Pons (tissue), 1 donor: Measurements from ENCODE around the gene TENT5C.
"Not testable (repeated sequence)": the region's sequence is repeated elsewhere in the genome, so short reads cannot be mapped to it uniquely, and the experiment has no call there.

Experiments used
- DNase-seq: peaks from one replicate; pipeline ENCODE4 v3.0.0-alpha.2; 2016; ENCODE audit warnings: low spot score

Gene TENT5C

DNA sequence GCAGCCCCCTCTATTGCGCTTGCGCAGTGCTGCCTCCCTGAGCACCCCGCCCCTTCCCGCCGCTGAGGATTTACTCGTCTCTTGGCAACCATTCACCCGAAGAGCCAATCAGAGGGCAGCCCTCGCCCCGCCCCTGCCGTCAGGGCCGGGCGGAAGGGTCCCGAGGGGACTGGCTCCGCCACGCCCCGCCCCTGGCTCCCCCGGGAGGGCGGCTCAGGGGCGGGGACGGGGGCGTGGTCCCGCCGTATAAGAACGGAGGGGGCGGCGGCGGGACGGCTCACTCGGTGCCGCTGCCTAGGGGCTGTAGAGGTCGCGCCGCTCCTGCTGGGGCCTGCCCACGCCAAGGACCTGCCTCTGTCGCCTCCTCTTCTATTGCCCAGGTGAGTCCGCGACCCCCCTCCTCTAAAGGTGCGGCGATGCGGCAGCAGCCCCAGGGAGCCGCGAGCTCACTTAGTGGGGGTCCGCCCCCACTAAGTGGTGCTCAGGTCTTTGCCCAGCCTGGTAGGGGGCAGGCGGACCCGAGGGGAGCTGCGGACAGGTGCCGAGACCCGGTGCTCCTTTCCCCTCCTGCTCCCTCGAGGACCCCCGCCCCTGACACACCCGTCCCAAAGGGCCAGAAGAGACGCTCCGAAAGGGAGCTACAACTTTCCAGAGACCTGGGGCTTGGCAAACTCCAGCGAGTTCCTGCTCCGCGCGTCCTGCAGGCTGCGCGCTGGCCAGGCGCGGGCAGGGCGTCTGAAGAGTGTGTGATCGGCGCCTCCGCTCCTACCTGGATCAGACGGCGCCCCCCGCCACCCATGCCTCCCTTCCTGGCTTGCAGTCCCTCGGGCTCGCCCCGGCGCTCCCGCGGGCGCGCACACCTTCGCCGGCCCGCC, at the start of gene TENT5C:
TENT5C (plus strand) TSS at position 275 of the 875 bp plus-strand sequence. CDS start 16,821 bp downstream, outside the sequence.
- peak; percentile 97 for DNase-seq

GRCh38 chr1:117556341-117556740, 49.5 kb upstream of the TENT5C start:
- no peak for DNase-seq

DNA sequence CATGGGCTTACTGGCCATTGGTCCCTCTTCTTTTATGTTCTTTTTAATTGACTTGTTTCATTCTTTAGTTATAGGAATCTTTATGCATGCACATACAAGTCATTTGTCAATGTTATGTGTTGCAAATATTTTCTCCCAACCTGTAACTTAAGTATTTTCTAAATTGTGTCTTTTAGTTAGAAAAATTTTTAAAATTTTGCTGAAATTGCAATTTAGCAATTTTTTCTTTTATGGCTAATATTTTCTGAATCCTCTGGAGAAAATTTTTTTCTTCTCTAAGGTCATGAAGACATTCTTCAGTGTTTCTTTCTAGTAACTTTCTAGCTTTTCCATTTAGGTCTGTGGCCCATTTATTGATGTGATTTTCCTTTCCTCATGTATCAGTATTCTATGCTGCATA, 48.9 kb upstream of the TENT5C start:
- no peak for DNase-seq

DNA sequence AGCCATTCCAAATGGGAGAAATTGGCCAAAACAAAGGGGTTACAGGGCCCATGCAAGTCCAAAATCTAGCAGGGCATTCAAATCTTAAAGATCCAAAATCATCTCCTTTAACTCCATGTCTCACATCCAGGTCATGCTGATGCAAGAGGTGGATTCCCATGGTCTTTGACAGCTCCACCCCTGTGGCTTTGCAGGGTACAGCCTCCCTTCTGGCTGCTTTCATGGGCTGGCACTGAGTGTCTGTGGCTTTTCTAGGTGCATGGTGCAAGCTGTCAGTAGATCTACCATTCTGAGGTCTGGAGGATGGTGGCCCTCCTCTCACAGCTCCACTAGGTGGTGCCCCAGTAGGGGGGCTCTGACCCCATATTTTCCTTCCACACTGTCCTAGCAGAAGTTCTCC, 47.4 kb upstream of the TENT5C start:
- DNase-seq = not testable (repeated sequence)

- no peak for DNase-seq
Observed at GRCh38 chr1:117559139-117559538, 46.7 kb upstream of the TENT5C start.

- no peak for DNase-seq
Observed at GRCh38 chr1:117559985-117560384, 45.9 kb upstream of the TENT5C start.

DNA sequence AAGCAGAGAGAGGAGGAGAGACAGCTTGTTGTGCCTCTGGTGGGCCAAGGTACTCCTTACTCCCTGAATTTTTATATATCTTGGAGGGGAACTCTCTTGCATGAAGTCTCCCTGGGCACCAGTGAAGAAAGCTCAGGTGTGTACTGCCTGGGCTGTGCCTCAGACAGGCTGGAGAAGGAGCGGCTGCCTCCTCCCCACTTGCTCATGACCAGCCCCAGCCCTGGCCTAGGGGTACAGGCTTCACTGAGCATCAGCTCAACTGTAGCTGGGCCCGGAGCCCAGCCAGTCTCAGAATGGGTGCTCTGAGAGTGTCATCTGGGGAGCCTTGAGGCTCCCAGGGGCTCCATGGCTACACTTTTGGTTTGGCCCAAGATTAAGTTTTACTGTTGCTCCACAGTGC, 44.8 kb upstream of the TENT5C start:
- DNase-seq = no peak

GRCh38 chr1:117561551-117561950, 44.3 kb upstream of the TENT5C start:
- no peak for DNase-seq

GRCh38 chr1:117562581-117563491, 43.0 kb upstream of the TENT5C start:
- no peak for DNase-seq

DNA sequence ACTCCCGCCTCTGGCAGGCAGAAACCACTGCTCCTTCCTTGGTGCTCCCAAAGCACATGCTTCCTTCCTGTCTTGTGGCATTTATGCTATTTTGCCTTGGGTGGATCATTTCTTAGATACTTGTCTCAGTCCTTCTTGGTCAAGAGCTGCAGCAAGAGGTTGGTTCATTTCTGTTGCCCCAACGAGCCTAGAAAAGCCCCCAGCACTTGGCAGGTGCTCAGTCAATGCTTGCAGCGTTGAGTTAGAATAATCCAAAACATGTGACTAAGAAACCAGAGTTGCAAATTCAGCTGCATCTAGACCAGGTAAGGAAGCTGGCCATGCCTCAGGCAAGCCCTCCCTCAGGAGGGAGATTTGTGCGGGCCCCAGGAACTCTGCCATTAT, 42.4 kb upstream of the TENT5C start:
- DNase-seq = no peak

GRCh38 chr1:117564227-117565075, 41.4 kb upstream of the TENT5C start:
- DNase-seq = no peak

- DNase-seq = no peak
Observed at GRCh38 chr1:117565076-117565556, 40.7 kb upstream of the TENT5C start.

DNA sequence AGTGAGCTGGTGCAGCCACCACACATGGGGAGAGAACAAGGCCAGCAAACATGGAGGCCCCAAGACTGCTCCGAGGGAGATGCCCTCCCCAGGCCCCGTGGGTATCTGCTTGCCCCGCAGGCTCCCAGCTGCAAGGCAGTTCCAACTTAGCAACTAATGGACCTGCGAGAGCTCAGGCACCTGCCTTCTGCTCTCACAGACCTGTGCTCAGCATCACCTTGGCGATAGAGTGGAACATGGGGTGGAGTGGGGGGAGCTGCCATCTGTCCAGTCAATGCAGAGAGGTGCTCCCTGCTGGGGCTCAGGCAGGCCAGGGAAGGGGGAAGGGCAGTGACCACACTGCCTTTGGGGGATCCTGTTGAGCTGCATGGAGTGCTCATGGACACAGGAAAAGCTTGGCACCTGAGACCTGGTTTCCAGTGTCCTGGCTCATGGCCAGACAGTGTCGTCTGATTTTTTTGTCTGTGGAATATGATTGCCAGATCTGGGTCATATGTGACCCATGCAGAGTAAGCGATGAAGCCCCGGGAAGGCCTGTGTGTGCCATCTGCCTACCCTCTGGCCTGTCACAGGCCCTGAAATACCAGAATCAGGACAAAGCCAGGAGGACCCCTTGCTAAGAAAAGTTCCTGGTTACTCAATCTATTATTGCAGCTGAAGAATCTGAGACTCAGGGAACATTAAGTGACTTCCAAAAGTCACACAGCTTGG, 39.9 kb upstream of the TENT5C start:
- no peak for DNase-seq

DNA sequence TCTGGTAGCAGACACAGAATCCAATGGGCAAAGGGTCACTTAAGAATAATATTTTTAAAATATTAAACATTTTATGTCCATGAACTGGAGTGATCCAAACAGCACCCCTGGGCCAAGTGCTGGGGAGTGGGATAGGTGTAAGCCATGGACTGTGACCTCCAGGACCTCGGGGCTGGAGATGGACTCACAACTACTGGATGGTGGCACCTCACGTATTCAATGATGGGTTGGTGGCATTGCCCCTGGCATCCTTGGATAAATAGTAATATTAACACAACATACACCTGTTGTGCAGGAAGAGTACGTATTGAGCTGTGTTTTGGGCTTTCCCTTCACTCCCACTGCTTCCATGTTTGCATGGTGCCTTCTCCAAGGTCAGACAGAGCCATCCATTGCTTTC, 39.3 kb upstream of the TENT5C start:
- no peak for DNase-seq

DNA sequence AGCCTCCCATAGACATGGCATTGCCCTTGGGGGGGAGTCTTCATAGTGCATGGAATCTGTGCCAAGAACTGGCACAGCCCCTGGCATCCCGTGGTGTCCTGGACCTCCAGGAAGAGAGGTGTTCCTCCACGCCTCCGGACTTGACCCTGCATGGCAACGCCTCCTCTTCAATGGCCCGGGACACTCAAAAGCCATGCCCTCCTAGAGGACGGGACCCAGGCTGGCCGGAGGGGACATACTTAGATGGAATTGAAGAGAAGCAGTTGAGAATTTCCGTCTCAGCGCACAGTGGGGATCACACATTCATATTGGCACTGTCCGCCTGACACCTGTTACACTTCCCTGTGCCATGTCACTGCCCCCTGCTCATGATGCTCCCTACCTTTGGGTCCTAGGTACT, 38.4 kb upstream of the TENT5C start:
- DNase-seq = no peak

- no peak for DNase-seq
Observed at GRCh38 chr1:117567976-117568375, 37.9 kb upstream of the TENT5C start.

GRCh38 chr1:117568999-117569398, 36.8 kb upstream of the TENT5C start:
- DNase-seq = no peak

- no peak for DNase-seq
Observed at GRCh38 chr1:117569856-117570255, 36.0 kb upstream of the TENT5C start.

DNA sequence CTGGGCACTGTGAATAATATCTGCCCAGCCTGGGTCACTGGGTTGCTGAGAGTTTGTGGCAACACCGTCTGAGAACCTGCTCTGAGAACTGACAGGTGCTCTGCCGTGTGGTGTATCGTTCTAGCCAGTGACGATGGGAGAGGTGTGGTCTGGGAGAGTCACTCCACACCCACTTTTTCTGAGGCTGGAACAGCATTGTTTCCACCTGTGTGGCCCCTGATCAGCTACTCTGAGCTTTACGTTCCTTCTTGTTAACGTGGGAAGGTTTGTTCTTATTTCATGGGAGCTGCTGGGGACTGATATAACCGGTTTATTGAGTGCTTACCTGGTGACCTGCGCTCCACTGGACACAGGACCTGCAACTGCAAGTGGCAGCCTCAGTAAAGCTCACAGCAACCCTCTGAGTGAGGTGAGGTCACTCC, 34.8 kb upstream of the TENT5C start:
- no peak for DNase-seq

- DNase-seq = no peak
Observed at GRCh38 chr1:117571496-117571895, 34.4 kb upstream of the TENT5C start.

DNA sequence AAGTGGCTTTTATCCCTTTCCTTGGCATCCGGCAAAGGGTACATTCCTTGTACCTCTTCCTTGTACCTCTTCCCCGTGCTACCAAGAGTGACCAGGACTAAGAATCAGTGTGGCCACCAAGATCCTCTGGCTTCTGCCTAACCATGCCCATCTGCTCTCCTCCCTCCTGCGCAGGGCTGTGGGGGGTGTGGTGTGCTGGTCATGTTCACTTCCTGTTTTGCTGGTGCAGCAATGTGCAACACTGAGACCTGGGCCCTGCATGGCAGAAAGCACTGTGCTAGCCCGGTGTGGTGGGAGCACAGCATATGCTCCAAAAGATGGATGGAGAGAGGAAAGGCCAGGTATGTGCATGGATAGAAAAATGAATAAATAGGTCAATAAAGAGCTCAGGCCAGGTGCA, 33.3 kb upstream of the TENT5C start:
- no peak for DNase-seq
